GM12891 (cell line): ENCODE results near the gene RGS3.

Source experiments
- POLR2A ChIP-seq: IDR thresholded peaks from 2 replicates; pipeline ENCODE4 v1.6.1; 2011; ENCODE audit warnings: low read depth, low read length, control low read depth
- POLR2AphosphoS5 ChIP-seq: IDR thresholded peaks from 2 replicates; pipeline ENCODE4 v1.6.1; 2011; ENCODE audit warnings: low read depth, low read length, control low read depth
- POU2F2 ChIP-seq: IDR thresholded peaks from 2 replicates; pipeline ENCODE4 v1.6.1; 2011; ENCODE audit warnings: low read depth, mild to moderate bottlenecking, control low read depth, low read length, moderate library complexity
- SPI1 ChIP-seq: IDR thresholded peaks from 2 replicates; pipeline ENCODE4 v1.6.1; 2011; ENCODE audit warnings: low read depth, low read length, control low read depth
- TAF1 ChIP-seq: IDR thresholded peaks from 2 replicates; pipeline ENCODE4 v1.6.1; 2011; ENCODE audit warnings: low read depth, low read length, control low read depth

DNA sequence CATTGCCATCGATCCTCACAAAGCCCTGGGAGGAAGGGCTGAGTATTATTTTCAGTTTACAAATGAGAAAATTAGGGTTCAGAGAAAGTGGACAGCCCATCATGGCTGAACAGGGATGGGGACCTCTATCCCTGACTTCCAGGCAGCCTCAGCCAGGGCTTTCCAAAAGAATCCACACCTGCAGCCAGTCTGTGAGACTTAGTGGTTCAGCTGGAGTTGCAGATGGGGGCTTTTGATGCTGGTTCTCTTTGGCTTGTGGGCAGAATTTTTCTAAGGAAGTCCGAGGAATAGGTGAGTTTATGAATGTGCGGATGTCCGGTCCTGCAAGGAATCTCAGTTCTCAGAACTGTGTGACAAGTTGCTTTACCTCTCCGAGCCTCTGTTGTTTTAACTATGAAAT, 138.1 kb downstream of the RGS3 start:
- TF ChIP-seq POLR2AphosphoS5, result no peak
- no peak for TF ChIP-seq POLR2A
- TF ChIP-seq TAF1, result no peak
- TF ChIP-seq SPI1, result no peak
- TF ChIP-seq POU2F2, result no peak
